HG03558 (cell line): Measurements from ENCODE around the gene TRAF3IP1.
"Not testable (repeated sequence)": the region's sequence is repeated elsewhere in the genome, so short reads cannot be mapped to it uniquely, and the experiment has no call there.

Experiments
- ATAC-seq: cut with Tn5 transposase; IDR thresholded peaks from one replicate; pipeline ENCODE4 v1.9.1; 2021; ENCODE audit warnings: moderate number of reproducible peaks; ENCODE audit not compliant: unreplicated experiment; ENCODE audit errors: extremely low read depth

The TRAF3IP1 gene

GRCh38 chr2:238320246-238320647 is at the start of gene TRAF3IP1:
TRAF3IP1 (plus strand) TSS chr2:238320518; CDS start chr2:238320663, 145 bp downstream.
- ATAC-seq, result peak; percentile 92

- no peak for ATAC-seq
Observed at GRCh38 chr2:238270606-238271005, 49.7 kb upstream of the TRAF3IP1 start.

GRCh38 chr2:238271061-238271554 is 49.2 kb upstream of the TRAF3IP1 start:
- no peak for ATAC-seq

GRCh38 chr2:238271686-238272085 is 48.6 kb upstream of the TRAF3IP1 start:
- not testable (repeated sequence) for ATAC-seq

- ATAC-seq, result no peak
Observed at GRCh38 chr2:238272156-238272555, 48.2 kb upstream of the TRAF3IP1 start.

GRCh38 chr2:238273433-238273832 is 46.9 kb upstream of the TRAF3IP1 start:
- ATAC-seq, result not testable (repeated sequence)

GRCh38 chr2:238274152-238274865 is 46.0 kb upstream of the TRAF3IP1 start:
- no peak for ATAC-seq

- no peak for ATAC-seq
Observed at GRCh38 chr2:238277695-238278094, 42.6 kb upstream of the TRAF3IP1 start.

GRCh38 chr2:238278626-238279323 is 41.5 kb upstream of the TRAF3IP1 start:
- no peak for ATAC-seq

GRCh38 chr2:238279324-238279682 is 41.0 kb upstream of the TRAF3IP1 start:
- ATAC-seq, result no peak

GRCh38 chr2:238280083-238280825 is 40.1 kb upstream of the TRAF3IP1 start:
- ATAC-seq, result no peak

GRCh38 chr2:238281826-238282480 is 38.4 kb upstream of the TRAF3IP1 start:
- ATAC-seq, result no peak

GRCh38 chr2:238282861-238283738 is 37.2 kb upstream of the TRAF3IP1 start:
- ATAC-seq, result no peak

GRCh38 chr2:238284802-238285515 is 35.4 kb upstream of the TRAF3IP1 start:
- no peak for ATAC-seq

- ATAC-seq, result no peak
Observed at GRCh38 chr2:238285653-238286082, 34.6 kb upstream of the TRAF3IP1 start.

GRCh38 chr2:238286095-238286494 is 34.2 kb upstream of the TRAF3IP1 start:
- ATAC-seq, result no peak

- no peak for ATAC-seq
Observed at GRCh38 chr2:238286551-238286950, 33.8 kb upstream of the TRAF3IP1 start.

- ATAC-seq, result no peak
Observed at GRCh38 chr2:238286987-238287736, 33.2 kb upstream of the TRAF3IP1 start.
